HCT116 (cell line): Measurements from ENCODE around the gene GALNT18.

Experiments
- ATF3 ChIP-seq: IDR thresholded peaks from 2 replicates; pipeline ENCODE4 v1.6.1; 2012
- CTCF ChIP-seq, 3 experiments: fragments of 200-600 bp in 1 of 3; sonication (generic) in 1 of 3; IDR thresholded peaks in 2 of 3; conservative IDR thresholded peaks in 1 of 3; 2 replicates each; pipeline ENCODE4 v1.5.1; 2012 to 2017; ENCODE audit warnings: low read depth in 2 of 3, low read length in 2 of 3, antibody characterized with exemption in 1 of 3, borderline replicate concordance in 1 of 3, control low read depth in 1 of 3, mild to moderate bottlenecking in 1 of 3, mixed read lengths in 1 of 3, mixed run types in 1 of 3, moderate library complexity in 1 of 3; ENCODE audit not compliant: insufficient read depth in 1 of 3
- EZH2 ChIP-seq: fragments of 200-600 bp; sonication (generic); IDR thresholded peaks from 2 replicates; pipeline ENCODE4 v1.6.1; 2017; ENCODE audit warnings: antibody characterized with exemption, mixed run types
- EZH2phosphoT487 ChIP-seq: fragments of 200-600 bp; IDR thresholded peaks from 2 replicates; pipeline ENCODE4 v1.6.1; 2018; ENCODE audit warnings: antibody characterized with exemption, borderline replicate concordance
- JUND ChIP-seq: IDR thresholded peaks from 2 replicates; pipeline ENCODE4 v1.6.1; 2012
- MAX ChIP-seq: IDR thresholded peaks from 2 replicates; pipeline ENCODE4 v1.6.1; 2012
- POLR2A ChIP-seq: IDR thresholded peaks from 2 replicates; pipeline ENCODE4 v1.7.0; 2011; ENCODE audit warnings: borderline replicate concordance; ENCODE audit not compliant: insufficient read depth, insufficient read length; ENCODE audit errors: extremely low read depth
- POLR2AphosphoS5 ChIP-seq: IDR thresholded peaks from 2 replicates; pipeline ENCODE4 v1.6.1; 2011; ENCODE audit warnings: mild to moderate bottlenecking, low read depth, low read length, moderate library complexity
- REST ChIP-seq: IDR thresholded peaks from 2 replicates; pipeline ENCODE4 v1.6.1; 2012; ENCODE audit warnings: low read depth
- SP1 ChIP-seq: IDR thresholded peaks from 2 replicates; pipeline ENCODE4 v1.6.1; 2012; ENCODE audit warnings: low read depth
- SRF ChIP-seq: IDR thresholded peaks from 2 replicates; pipeline ENCODE4 v1.6.1; 2012; ENCODE audit warnings: low read depth
- ZBTB33 ChIP-seq: IDR thresholded peaks from 2 replicates; pipeline ENCODE4 v1.6.1; 2011; ENCODE audit warnings: mild to moderate bottlenecking, low read length, moderate library complexity; ENCODE audit not compliant: insufficient replicate concordance; ENCODE audit errors: extremely low read depth

GRCh38 chr11:11270236-11270775 lies 351.5 kb downstream of the GALNT18 start:
- TF ChIP-seq ZBTB33 (no peak), CTCF (IDR thresholded peaks at IDR 0.05 in 2 of 3, conservative IDR thresholded peaks at IDR 0.05 in 1 of 3; ENCODE audit: borderline replicate concordance in 1 of 3, insufficient read depth in 1 of 3, low read depth in 2 of 3, low read length in 2 of 3) (no peak), EZH2 (no peak), SP1 (no peak), EZH2phosphoT487 (no peak), POLR2A (no peak), SRF (no peak), MAX (no peak), ATF3 (no peak), REST (no peak), POLR2AphosphoS5 (no peak), JUND (no peak)
